HG03342 (cell line): ENCODE results near the gene STX18.
"Not testable (repeated sequence)": the region's sequence is repeated elsewhere in the genome, so short reads cannot be mapped to it uniquely, and the experiment has no call there.

ENCODE experiments used
- ATAC-seq: cut with Tn5 transposase; IDR thresholded peaks from one replicate; pipeline ENCODE4 v1.9.1; 2021; ENCODE audit warnings: mild to moderate bottlenecking, moderate library complexity; ENCODE audit not compliant: unreplicated experiment

STX18 gene

DNA sequence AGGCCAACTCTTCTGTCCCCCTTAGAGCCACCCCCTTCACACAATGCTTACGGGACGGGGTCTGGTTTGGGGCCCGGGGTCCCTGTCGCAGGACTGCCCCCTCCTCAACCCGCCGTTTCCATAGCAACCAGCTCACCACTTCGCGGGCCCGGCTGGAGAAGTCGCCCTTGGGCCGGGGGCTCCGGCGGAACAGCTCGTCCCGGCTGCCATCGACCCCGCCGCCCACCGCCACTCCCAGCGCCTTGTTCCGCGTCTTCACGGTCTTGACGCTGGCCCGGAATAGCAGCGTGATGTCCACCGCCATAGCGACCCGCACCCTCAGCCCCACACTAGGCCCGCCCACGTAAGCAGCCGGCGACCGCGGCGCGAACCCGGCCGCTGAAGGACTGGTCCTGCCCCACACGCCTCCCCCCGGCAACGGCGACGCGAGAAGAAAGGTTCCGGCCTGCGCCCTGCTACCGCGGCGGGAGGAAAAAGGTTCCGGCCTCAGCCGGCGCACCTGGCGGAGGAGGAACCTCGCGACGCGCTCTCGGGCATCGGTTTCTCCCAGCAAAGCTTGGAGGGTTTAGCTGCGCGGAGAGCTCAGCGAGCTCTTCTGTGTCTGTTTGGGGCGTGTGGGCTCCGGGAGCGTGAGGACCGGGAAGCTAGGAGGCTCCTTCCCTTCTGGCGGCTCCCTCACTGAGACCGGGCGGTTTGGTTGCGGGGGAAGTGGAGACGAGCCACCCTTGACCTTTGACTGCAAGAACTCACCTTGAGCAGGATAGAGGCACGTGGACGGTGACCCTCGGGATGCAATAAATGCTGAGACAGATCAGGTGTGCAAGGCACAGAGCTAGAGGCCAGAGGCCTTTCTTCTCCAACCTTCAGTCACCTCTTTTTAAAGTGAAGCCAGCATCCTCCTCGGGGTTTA lies at the start of gene STX18:
TSS of gene STX18 (minus strand) at position 388 of the 910 bp plus-strand sequence. CDS start at position 304, 84 bp downstream.
- peak; percentile 76 for ATAC-seq

DNA sequence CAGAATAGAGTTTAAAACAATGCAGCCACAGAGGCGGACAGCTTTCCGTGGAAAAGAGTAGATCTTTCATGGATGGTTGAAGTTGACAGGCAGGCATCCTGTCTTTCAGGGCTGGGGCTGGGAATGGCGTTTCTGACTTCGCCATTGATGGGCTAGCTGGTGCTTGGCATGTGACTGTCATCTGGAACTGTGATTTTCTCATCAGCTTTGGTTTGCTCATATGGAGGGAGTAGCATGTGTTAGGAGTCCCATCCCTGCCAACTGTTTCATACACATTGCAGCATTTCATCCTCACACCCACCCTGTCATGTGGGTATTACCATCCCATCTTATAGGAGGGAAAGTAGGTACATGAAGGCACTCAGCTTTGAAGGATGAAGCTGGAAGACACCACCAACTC lies 49.2 kb upstream of the STX18 start:
- no peak for ATAC-seq

DNA sequence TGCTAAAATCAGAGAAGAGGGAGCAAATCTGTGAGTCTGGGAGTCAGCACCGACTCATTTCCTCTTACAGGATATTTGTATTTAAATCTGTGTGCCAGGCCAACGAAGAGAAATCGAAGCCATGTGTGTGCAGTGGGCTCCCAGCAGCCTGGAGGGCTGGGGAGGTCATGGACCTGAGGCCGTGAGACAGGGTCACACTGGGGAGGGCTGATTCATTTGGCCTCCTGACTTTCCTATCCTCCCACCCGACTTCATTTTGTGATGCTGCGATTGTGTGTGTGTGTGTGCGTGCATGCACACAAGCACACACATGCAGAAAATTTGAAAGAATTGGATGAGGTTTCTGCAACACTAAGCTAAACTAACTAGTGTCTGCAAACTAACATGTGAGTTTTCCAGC lies 48.7 kb upstream of the STX18 start:
- no peak for ATAC-seq

DNA sequence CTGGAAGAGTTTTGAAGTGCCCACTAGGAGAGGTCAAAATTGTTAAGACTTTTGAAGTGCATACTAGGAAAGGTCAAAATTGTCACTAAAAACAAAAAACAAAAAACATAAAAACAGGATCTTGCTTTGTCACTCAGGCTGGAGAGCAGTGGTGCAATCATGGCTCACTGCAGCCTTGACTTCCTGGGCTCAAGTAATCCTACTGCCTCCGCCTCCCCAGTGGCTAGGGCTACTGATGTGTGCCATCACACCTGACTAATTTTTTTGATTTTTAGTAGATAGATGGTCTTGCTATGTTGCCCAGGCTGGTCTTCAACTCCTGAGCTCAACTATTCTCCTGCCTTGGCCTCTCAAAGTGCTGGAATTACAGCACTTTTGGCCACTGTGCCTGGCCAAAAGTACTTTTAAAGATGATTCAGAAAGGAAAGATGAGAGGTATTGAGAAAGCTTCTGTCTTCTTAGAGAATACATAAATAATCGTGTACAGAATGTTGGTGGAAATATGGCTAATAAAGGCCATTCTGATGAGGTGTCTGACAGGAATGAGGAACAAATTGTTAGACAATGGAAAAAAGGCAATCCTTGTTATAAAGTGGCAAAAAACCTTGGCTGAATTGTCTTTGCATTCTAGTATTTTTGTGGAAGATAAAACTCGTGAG lies 43.3 kb upstream of the STX18 start:
- no peak for ATAC-seq

DNA sequence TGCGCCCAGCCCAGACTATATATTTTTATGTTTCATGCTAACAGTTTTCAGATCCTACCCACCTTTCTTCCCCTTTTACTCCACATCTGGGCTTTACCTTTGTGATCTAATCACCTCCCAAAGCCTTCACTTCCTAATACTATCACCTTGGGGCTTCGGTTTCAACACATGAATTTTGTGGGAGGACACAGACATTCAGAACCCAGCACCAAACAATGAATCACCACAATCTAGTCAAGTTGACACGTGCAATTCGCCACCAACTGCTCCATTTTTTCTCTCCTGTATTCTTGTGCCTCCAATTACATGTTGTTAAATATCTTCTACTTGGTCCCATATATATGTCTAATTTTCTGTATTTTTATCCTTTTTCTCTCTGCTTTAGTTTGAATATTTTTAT lies 41.8 kb upstream of the STX18 start:
- no peak for ATAC-seq

DNA sequence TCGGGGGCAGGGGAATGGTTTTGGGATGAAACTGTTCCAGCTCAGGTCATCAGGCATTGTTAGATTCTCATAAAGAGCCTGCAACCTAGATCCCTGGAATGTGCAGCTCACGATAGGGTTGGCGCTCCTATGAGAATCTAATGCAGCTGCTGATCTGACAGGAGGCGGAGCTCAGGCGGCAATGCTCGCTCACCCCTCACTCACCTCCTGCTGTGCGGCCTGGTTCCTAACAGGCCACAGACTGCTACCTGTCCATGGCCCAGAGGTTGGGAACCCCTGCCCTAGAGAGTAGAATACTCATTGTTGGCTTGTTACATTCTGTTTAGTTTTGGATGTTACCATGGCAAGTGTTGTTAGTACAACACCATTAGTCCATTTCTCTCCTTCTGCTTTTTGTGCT lies 40.8 kb upstream of the STX18 start:
- no peak for ATAC-seq

DNA sequence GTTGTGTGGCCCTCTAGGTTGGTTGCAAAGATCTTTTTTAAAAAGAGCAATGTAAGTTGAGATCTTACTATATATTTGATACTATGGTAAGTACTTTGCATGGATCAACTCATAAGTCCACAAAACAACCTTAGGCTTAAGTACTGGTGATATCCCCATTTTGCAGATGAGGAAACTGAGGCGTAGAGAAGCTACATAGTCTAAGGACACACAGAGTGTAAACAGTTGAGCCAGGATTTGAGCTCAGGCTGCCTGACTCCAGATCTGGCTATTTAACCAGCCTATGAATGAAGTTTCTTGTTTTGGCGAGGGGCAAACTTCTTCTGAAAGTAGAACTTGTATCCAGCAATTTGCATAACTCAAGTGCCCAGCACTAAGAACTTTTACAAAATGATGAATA lies 38.6 kb upstream of the STX18 start:
- no peak for ATAC-seq

DNA sequence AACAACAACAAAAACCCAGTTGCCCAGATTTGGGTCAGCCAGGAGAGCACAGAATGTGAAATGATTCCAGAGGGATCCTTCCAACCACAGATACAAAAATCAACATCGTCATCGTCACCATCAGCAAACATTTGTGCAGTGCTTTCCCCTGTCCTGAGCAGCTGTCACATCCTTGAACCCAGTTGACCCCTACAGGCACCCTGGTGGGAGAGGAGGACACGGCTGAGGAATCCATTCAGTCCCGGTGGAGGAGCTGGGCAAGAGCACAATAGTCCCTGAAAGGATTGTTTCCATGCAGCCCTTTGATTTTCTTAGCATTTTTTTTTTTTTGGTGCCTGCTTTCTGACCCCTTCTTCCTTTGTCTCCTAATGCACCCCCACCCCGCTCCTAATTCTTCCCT lies 37.1 kb upstream of the STX18 start:
- no peak for ATAC-seq

DNA sequence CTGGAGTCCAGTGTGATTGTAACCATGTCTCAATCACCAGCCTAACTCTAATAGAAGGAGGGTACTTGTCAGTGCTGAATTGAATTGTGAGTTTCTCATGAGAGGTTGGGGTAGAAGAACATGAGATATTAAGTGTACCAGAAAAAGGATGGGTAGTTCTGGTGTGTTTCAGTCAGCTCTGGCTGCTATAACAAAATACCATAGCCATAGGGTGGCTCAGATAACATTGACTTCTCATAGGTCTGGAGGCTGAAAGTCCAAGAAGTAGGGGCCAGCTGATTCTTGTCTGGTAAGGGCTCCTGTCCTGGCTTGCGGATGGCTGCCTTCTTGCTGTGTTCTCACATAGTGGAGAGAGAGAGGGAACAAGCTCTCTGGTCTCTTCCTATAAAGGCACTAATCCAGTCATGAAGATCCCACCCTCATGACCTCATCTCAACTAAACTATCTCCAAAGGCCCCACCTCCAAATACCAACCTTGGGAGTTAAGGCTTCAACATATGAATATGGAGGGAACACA lies 35.6 kb upstream of the STX18 start:
- ATAC-seq: no peak

DNA sequence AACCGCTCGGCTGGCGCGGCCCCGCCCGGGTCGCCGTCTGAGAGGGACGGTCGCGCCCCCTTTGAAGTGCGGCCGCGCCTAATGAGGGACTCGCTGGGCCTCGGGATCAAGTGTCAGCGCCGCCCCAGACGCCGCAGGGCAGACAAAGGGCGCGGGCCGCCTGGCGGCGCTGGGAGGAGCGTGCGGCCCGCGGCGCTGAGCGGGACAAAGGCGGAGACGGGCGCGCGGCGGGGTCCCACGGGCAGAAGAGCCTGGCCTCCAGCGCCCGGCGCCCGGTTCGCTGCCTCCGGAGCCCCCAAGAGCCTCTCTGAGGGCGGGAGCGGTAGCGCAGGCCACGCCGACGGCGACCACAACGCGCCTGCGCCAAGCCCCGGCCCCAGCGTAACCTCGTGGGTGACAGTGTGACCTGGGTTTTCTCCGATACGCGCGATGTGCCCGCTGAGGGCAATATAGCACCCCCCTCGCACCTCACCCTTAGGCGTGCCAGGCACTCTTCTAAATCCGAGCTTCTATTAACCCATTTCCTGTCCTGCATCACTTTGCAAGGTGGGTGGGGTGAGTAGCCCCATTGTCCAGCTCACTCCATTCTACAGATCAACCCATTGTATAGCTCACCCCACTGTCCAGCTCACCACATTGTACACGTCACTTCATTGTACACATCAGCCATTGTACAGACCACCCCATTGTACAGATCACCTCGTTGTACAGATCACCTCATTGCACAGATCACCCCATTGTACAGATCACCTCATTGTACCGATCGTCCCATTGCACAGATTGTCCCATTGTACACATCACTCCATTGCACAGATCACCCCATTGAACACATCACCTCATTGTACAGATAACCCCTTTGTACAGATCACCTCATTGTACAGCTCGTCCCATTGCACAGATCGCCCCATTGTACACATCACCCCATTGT lies 33.7 kb upstream of the STX18 start:
- ATAC-seq: peak; percentile 87

DNA sequence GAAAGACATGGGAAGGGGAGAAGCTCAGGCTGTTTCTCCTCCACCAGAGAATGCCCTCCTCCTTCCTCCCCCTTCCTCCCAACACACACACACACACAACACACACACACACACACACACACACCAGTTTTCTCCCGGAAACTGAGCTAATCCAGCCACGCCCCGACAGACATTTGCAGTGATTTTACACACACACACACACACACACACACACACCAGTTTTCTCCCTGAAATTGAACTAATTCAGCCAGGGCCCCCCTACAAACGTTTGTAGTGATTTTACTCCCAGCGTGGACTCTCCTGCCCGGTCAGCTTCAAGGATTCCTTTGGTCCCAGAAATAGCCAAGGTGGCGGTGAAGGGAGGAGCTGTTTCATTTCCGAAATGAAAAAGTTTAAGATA lies 32.9 kb upstream of the STX18 start:
- no peak for ATAC-seq

DNA sequence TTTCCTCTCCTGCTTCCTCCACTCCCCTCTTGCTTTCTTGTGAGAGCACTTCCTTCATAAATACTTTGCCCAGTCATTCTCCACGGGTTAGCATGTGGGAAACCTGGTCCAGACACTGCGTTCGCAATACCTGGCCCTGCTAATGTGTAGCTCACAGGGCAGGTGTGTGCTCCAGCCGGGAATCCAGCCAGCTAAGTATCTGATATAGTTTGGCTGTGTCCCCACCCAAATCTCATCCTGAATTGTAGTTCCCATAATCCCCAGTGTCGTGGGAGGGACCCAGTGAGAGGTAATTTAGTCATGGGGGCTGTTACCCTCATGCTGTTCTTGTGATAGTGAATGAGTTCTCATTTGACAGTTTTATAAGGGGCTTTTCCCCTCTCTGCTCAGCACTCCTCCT lies 32.2 kb upstream of the STX18 start:
- no peak for ATAC-seq

DNA sequence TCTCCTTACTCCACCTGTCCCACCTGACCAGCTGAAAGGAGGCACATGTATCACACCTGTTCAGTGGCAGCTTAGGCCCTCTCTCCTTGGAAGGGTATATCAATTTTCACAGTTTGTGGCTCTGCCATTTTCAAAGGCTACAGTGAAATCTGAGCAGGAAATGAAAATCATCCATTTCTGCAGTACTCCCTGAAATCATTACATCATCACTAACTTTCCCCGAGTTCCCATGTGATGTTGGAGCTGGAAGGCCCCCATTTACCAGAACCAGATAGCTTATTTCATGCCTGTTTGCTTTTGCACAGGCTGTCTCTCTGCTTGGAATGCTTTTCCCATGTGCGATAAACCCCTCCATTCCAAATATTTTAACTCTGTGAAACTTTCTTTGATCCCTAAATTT lies 31.0 kb upstream of the STX18 start:
- no peak for ATAC-seq

DNA sequence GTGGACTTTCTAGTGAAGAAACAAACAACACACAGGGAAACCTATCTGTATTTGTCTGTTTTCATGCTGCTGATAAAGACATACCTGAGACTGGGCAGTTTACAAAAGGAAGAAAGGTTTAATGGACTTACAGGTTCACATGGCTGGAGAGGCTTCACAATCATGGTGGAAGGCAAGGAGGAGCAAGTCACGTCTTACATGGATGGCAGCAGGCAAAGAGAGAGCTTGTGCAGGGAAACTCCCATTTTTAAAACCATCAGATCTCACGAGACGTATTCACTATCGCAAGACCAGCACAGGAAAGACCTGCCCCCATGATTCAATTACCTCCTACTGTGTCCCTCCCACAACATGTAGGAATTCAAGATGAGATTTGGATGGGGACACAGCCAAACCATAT lies 28.0 kb upstream of the STX18 start:
- not testable (repeated sequence) for ATAC-seq

DNA sequence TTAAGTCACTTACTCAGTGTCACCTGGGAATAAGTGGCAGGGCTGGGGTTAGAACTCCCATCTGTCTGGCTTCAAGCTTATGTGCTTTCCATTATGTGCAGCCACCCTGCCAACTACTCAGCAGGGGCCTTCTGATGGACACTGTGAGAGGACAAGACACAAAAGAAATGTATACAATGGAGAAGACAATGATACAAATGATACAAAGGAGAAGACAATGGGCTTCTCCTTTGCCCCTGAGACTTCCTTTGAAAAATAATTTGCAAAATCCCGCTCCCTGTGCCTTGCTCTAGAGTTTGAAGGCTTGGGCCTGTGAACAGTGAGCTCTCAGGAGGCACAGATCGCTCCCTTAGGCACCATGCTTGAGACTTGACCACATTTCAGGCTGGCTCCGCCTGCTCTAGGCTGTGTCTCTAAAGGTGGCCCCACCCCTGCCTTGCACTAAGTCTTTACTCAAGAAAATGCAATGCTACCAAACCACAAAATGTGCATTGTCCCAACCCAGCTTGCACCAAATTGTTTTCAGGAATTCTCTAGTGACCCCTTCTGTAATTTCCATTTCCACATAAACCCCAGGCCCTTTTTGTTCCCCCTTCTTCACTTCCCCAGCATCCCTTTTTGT lies 27.1 kb upstream of the STX18 start:
- ATAC-seq: no peak

DNA sequence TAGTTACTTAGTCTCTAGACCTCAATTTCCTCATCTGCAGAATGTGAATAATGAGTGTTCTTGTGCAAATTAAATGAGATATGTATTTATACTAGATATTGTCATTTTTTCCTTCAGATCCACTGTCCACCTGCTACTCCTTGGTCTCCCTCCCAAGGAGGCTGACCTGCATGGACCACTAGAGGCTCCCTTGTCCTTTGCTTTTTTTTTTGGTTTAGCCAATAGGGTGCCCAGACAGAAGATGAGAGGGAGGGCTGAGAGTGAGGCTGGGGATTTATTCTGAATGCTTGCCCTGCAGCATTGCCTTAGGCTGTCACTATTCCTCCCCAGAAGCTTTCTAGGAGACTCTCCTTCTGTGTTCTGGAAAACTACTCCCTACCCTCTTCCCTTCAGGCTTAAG lies 24.5 kb upstream of the STX18 start:
- ATAC-seq: peak; percentile 56

DNA sequence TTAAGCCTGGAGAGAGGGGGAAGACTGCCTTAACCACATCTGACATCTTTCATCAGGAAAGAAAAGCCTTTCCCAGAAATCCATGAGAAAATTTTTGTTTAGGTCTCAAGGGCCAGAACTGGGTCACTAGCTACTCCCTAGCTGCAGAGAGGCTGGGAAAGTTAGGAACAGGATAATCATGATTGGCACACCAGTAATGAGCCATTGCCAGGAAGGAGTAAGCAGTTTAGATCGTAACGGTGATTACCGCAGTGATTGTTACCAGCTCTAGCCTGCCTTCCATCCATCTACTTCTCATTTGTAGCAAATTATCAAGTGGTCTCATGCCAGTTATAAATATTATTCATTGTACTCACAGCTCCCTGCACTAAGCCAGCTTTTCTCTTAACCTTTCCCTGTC lies 22.7 kb upstream of the STX18 start:
- ATAC-seq: no peak

DNA sequence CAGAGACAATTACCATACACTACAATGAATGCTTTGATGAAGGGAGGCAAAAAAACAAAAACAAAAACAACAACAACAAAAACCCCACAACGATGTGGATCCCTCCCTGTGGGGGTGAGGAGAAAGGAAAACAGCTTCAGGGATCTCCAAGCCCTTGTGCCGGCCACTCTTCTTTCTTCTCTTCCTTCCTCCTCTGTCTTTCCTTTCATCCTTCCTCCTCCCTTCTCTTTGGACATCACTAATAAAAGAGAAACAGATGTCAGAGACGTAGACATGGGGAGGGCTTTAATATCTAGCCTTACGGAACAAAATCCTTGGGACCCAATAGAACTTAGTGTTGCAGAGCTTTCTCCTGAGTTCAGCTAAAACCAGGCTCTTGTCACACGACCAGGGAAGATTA lies 18.8 kb upstream of the STX18 start:
- no peak for ATAC-seq

DNA sequence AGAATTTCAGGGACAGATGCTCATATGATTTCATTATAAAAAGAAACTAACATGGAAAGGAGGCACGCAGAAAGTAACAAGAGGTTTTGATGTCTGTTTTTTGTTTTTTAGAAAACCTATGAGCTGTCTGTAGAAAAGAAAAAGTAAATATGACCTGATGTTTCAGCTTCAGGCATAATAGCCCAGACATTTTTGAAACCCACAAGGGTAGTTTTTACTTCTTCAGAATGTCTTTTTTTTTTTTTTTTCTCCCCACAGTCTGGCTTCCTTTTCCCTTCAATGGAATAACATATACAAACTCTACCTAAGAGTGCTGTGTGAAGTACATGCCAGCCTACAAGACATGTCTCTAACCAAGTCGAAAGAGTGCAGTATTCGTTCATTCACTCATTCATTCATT lies 18.3 kb upstream of the STX18 start:
- no peak for ATAC-seq

DNA sequence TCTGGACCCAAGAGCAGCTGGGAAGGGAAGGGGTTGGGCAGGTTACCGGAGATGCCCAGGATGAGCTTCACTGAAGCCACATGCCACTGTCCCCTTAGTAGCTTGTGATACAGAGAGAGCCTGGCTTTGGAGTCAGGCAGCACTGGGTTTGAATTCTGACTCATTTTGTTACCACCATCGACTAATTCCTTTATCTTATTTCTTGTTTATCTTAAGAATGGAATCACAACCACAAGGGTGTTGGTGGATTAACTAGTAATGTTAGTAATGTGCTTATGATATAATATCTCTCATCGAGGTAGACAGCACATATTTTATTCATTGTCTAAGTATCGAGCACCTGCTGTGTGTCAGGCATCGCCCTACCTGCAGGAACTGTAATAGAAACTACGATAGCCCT lies 17.7 kb upstream of the STX18 start:
- ATAC-seq: no peak

DNA sequence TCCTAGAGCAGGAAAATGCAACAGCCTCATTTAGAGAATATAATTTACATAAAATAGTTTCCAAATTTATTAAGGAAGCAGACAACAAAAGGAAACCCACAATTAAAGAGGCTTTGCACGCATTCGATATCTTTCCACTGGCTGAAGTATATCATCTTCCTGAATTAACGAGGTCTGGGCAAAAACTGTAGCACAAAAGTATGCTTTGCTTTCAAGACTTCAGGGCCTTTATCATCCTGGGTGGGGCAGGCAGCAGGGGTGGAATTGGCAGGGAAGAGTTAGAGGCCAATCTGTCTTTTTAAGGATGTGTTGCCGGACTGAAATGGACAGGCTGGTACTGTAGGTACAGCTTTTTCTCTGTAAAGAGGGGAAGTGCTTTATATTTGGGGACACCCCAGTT lies 17.0 kb upstream of the STX18 start:
- no peak for ATAC-seq
